Measurements from ENCODE around the gene SPOP.

Gene SPOP

DNA sequence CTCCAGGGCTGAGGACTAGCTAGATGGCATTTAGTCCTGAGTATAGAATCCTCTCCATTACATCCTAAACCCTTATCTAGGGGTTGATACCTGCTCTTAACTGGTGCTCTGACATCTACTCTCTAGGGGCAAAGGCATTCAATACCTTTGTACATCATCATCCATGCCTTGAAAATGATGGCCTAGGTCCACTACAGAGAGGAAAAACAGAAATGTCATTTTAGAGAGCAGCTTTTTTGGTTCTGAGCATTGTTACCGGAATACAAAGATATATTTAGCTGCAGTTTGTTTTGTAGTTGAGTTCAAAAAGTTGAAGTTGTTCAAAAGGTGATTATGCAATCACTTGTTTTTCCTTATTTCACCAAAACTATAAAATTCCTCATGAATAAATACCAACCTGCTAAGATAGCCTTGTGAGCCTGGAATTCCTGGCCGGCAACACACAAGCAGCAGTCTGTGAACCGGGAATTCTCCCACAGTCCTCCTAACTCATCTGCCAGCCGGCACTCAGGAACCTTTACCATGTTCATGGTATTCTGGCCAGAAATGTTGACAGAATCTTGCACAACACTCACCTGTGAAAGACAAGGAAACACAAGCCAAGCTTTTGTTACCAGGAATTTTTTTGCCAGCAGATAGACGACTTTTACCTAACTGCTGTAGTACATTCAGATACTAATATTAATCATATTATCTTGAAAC, 66.9 kb downstream of the SPOP start:
- no peak for DNase-seq

GRCh38 chr17:49604314-49604869, 73.5 kb downstream of the SPOP start:
- DNase-seq: no peak

- DNase-seq: no peak
Measured at GRCh38 chr17:49603720-49604119, 74.2 kb downstream of the SPOP start.

DNA sequence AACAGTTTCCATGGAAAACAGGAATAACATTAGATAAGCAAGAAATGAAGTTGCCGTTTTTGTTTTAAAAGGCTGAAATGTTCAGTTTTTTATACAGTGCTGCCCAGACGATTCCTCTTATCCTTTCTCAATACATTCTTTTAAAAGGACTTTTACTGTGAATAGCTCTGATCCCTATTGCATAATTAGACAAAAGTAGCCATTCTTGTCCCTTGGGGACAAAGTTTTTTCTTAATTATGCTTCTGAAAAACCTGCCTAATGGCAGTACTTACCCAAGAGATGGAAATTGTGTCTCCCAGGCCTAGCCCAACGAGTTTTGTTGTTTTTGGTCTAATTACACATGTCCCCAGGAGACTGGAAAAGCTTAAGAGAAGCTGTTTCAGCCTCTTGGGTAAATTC, 74.7 kb downstream of the SPOP start:
- DNase-seq: no peak

DNA sequence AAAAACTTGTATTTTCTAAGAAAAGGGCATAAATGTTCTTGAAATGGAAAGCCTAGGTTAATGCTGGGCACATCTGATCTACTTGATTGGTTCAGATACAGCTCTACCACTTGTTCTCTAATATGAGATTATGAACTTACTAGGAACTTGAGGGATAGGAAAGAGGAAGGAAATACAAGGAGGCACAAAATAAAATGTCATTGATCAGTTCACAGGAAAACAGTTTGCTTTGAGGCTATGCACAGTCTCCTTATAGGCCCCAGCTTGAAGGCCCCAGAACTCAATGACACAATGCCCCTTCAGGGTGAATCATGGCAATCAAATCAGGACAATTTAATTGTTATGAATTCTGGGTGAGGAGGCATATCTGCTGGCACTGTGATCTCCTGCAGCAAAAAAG, 75.1 kb downstream of the SPOP start:
- no peak for DNase-seq

DNA sequence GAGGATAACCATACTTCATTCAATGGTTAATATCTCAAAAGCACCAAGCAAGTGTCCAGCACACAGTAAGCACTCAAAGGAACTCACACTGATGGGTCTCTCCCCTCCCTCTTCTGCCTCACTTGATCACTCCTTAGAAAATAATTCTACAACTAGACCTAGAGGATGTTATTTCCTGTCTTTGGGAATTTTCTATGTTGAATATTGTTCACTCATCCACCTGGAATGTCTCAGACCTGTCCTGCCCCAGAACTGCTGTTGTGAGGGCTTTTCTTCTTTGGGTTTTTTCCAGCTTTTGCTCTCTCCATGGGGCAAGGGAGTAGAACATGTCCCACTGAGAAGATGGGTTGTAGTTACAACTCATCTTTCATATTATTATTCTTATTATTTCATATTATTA, 76.9 kb downstream of the SPOP start:
- no peak for DNase-seq

DNA sequence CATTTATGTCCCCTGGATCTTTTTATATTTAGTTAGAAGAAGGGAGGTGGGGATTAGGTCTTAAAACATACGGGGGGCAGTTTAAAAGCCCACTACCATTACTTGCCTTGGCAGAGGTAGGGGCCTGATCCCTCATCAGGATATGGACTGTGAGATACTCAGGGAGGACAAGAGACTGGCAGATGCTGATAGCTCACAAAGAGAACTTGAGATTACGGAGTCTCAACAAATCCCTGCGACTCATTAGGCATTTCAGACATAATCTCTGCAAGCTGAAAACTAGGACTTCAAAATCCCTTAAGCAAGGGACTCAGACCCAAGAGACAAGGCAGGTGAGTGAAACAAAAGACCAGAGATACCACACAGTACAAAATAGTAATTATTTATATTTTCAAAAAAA, 79.0 kb downstream of the SPOP start:
- no peak for DNase-seq

- DNase-seq: no peak
Measured at GRCh38 chr17:49597928-49598655, 79.8 kb downstream of the SPOP start.

GRCh38 chr17:49597436-49597835, 80.5 kb downstream of the SPOP start:
- DNase-seq: no peak

- no peak for DNase-seq
Measured at GRCh38 chr17:49596613-49597244, 81.2 kb downstream of the SPOP start.

DNA sequence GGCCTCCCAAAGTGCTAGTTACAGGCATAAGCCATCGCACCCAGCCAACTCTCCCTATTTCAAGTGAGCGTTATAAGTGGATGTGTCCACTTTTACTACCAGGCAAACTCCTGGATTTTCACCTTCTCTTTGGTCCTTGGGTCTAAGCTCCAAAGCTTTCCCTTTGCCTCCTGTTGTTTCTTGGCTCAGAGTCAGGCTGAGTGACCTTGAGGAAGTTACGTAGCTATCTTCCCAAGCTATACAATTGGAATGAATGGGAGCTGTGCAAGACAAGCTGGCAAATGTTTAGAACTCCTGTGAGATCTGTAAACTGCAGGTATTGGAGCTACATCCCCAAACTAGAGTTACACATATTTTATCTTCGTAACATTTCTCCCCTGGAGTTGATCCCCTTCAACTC, 81.9 kb downstream of the SPOP start:
- no peak for DNase-seq

GRCh38 chr17:49595328-49595727, 82.6 kb downstream of the SPOP start:
- no peak for DNase-seq

DNA sequence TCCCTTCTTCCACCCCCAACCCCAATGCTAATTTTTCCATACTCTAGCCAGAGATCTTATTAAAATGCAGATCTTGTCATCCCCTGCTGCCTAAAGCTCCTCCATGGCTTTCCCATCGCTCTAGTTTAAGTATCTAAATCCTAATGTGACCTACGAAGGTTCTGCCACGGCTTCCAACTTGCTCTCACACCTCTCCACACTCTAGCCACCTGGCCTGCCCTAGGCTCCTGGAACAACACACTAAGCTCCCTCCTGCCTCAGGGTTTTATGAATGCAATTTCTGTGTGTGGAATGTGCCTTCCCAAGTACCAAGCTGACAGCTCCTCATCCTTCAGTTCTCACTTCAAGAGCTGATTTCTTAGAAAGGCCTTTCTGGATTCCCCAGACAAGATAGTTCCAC, 85.6 kb downstream of the SPOP start:
- no peak for DNase-seq

GRCh38 chr17:49590874-49591273, 87.0 kb downstream of the SPOP start:
- no peak for DNase-seq

GRCh38 chr17:49589577-49589927, 88.3 kb downstream of the SPOP start:
- DNase-seq: no peak

DNA sequence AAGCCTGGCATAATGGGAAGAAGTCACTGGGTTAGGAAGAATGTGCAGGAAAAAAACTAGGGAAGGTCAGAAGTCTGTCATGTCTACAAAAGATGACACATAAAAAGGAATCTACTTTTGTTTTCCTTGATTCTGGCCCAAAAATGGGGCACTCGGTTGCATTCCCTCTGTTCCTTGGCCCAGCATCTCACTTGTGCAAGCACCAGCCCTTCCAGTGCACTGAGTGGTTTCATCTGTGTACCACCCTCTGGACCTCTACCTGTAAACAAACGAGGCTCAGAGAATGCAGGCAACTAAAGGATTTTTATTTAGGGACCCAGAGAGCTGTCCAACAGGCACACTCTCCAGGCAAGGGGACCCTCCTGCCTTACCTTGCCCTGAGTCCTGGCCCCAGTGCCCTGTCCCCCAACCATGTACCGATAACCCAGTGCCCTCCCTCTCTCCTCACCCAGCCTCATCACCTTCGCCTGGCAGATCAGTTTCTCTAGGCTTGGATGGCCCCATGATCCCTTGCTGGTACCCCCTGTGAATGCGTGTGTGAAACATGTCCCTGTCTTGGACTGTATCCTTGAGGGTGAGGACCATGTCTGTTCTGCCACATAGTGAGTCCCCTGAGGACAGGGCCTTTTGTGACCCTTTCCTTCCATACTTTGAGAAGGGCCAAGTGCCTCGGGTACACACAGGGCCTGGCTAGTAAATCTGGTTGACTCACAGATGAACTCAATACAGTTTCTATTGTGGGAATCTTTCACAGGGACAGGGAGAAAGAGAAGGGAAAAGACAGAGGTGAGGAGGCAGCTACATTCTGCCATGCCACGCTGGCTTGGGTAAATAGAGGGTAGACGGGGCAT, 88.9 kb downstream of the SPOP start:
- no peak for DNase-seq

- no peak for DNase-seq
Measured at GRCh38 chr17:49588312-49588711, 89.6 kb downstream of the SPOP start.

DNA sequence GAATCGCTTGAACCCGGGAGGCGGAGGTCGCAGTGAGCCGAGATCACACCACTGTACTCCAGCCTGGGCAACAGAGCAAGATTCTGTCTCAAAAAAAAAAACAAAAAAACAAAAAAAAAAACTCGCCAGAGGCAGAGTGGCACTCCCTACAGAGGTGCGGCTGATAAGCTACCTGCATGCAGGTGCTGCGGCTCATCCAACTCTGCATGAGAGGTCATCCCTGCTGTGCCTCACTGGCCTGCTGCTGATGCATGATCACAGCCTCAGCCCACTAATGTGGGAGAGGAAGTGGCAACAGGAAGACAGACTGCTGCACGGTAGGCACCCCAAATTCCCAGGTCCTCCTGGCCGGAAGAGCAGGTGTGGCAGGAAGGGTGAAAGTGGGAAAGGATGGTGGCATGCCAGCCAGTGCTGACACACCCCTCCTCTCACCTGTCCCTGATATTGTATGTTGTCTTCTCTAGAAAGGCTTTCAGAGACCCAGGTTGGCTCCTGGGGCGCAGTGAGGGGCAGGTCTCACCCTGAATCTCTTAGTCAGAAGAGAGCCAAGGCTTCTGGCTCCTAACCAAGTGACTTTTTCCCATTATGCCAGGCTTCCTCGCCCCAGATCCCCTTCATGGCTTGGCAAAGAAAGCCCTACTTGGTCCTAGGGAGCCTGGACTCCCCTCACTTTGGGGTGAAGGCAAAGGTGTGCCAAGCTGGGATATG, 90.4 kb downstream of the SPOP start:
- no peak for DNase-seq

DNA sequence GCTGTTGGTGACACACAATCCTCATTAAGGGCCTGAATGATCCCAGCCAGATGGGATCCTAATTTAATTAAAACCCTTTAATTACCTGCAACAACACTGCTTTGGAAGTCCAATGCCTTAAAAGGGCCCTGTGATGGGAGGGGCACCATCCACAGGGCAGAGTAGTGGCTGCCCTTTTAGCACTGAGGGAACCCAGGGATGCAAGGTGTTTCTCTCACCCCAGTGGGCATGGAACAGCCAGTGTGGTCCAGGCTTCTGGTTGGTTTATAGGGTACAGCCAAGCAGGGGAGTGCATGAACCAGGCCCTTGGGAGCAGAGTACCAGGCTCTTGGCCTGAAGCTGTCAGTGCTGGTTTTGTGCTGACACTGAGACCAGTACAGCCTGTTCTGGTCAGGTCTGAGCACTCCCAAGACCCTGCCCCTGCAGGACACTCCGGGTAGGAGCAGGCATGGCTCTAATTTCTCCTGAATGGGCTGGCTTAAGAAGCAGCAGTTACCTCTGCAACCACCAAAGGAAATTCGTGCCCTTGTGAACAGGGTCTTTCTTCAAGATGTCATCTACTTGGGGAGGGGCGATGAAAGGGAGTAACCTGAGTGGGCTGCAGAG, 92.4 kb downstream of the SPOP start:
- DNase-seq: no peak

- DNase-seq: no peak
Measured at GRCh38 chr17:49583889-49584288, 94.0 kb downstream of the SPOP start.

- no peak for DNase-seq
Measured at GRCh38 chr17:49583226-49583625, 94.7 kb downstream of the SPOP start.

DNA sequence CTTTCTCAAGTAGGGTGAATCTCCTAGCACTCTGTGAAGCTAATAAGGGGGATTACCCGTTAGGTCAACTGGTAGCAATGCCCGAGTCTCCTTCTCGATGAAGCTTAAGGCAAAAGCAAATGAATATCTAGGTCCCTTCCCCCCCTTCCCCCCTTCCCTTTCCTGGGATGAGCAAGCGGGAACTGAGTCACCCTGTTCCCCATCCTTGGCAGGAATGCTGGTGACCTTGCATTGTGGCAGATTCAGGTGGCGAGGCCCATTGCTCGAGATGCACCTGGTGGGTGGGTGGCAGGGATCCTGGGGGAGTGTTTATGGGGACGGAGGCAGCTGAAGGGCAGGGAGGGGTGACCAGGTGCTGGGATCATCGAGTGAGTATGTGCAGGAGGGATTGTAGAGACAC, 95.1 kb downstream of the SPOP start:
- no peak for DNase-seq
